ENCODE data around the gene KATNAL2.

DNA sequence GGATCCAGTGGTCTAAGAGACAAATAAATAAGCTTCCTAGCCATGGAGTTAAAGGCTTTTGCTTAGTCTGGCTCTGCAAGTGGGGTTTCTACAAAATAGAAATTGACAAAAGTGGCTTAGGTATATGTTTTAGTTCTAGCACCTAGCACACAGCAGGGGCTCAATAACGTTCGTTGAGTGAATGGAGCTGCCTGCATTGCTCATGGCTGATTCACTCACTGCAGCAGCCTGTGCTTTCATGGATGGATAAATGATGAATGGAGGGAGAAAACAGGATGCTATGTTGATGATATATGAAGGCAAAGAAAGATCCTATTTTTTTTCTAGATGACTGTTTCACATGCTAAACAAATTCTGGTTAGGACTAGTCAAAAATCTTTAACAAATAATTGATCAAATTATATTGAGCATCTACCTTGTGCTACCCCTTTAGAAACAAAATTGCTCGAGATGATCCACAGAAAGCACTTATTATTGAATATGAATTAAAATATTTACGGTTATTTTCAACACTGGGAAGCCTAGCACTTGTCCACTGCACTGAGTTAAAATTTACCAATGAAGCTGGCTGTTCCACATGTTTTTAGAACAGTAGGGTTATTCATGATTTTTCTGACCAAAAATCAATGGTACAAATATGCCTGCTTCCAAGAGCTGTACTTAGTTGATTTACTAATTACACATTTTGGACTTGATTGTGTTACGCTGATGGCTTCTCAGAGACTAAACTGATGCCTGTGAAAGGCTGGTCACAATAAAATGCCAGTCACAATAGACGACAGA lies 193.3 kb downstream of the KATNAL2 start:
- no peak for TF ChIP-seq POLR2A (IDR thresholded peaks at IDR 0.05; ENCODE audit: low read length)
- no peak for TF ChIP-seq GATA1 (IDR thresholded peaks at IDR 0.05; ENCODE audit: low read depth, low read length)
